Gastroesophageal sphincter (tissue), 3 donors: ENCODE data around the gene ATP9A.

ENCODE experiments used
- CTCF ChIP-seq, 4 experiments: fragments of 200-600 bp in 2 of 4; fragments of 450-650 bp in 2 of 4; sonication (generic) in 1 of 4; IDR thresholded peaks; one replicate each; pipeline ENCODE4 v1.5.1; 2017 to 2019; ENCODE audit warnings: antibody characterized with exemption in 4 of 4, mild to moderate bottlenecking in 2 of 4, moderate library complexity in 2 of 4
- POLR2A ChIP-seq, 2 donors: fragments of 450-650 bp; IDR thresholded peaks; one replicate each; pipeline ENCODE4 v1.6.1; 2017; ENCODE audit warnings: antibody characterized with exemption in 2 of 2, mild to moderate bottlenecking in 2 of 2, moderate library complexity in 1 of 2

GRCh38 chr20:51560042-51560441, 208.1 kb downstream of the ATP9A start:
- TF ChIP-seq CTCF (IDR thresholded peaks at IDR 0.05) (no peak), POLR2A (IDR thresholded peaks at IDR 0.05) (no peak)
